SK-N-SH (cell line): ENCODE results near the gene XRCC5.

Experiments
- EP300 ChIP-seq, 2 experiments: IDR thresholded peaks; 2 replicates each; pipeline versions ENCODE4 v1.4.0 to v1.6.1; 2012; ENCODE audit warnings: borderline replicate concordance in 1 of 2, low read depth in 1 of 2, low read length in 1 of 2
- EZH2phosphoT487 ChIP-seq: fragments of 200-600 bp; sonication (generic); IDR thresholded peaks from 2 replicates; pipeline ENCODE4 v1.6.1; 2017; ENCODE audit warnings: low read depth, mixed run types, mild to moderate bottlenecking, antibody characterized with exemption, moderate library complexity, borderline replicate concordance
- JUND ChIP-seq: IDR thresholded peaks from 2 replicates; pipeline ENCODE4 v1.4.0; 2012
- NFIC ChIP-seq: IDR thresholded peaks from 2 replicates; pipeline ENCODE4 v1.4.0; 2012; ENCODE audit warnings: borderline replicate concordance
- POLR2AphosphoS5 ChIP-seq: IDR thresholded peaks from 2 replicates; pipeline ENCODE4 v1.6.1; 2012; ENCODE audit warnings: low read depth, low read length
- RFX5 ChIP-seq: IDR thresholded peaks from 2 replicates; pipeline ENCODE4 v1.6.1; 2012; ENCODE audit warnings: mild to moderate bottlenecking, improper control_type of control experiment, low read length
- SIN3A ChIP-seq: IDR thresholded peaks from 2 replicates; pipeline ENCODE4 v1.6.1; 2012; ENCODE audit warnings: low read depth, mild to moderate bottlenecking, low read length, moderate library complexity, borderline replicate concordance
- TAF1 ChIP-seq: IDR thresholded peaks from 2 replicates; pipeline ENCODE4 v1.6.1; 2012; ENCODE audit warnings: low read depth, mild to moderate bottlenecking, low read length, moderate library complexity, borderline replicate concordance
- TF ChIP-seq, protein P1 (sequence below): fragments of 150-350 bp; IDR thresholded peaks from 2 replicates; pipeline ENCODE4 v1.6.1; 2017; ENCODE audit warnings: antibody characterized with exemption, low read length, low read depth, borderline replicate concordance
- TF ChIP-seq, protein P2 (sequence below): fragments of 200-600 bp; sonication (generic); IDR thresholded peaks from 2 replicates; pipeline ENCODE4 v1.6.1; 2017; ENCODE audit warnings: antibody characterized with exemption, mild to moderate bottlenecking, moderate library complexity

DNA sequence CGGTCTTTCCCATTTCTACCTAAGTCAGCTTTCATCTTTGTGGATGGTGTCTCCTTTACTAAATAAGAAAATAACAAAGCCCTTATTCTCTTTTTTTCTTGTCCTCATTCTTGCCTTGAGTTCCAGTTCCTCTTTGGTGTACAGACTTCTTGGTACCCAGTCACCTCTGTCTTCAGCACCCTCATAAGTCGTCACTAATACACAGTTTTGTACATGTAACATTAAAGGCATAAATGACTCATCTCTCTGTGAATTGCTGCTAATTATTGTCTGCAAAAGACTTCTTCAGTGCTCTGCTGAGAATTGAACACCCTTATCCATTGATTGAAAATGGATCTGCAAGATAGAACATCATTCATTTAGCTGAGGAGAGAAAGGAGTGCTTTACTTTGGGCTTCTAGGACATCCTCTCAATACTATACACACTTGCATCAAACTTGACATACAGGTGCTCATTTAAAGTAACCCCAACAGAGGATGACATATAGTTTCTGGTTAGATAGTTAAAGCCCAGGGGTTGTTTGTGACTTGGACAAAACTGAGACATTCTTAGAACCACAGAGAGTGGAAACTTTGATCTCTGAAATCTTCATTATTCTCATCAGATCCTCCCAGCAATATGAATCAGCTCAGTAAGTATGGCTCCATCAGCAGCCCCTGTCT is 97.0 kb downstream of the XRCC5 start:
- TF ChIP-seq, protein P1, sequence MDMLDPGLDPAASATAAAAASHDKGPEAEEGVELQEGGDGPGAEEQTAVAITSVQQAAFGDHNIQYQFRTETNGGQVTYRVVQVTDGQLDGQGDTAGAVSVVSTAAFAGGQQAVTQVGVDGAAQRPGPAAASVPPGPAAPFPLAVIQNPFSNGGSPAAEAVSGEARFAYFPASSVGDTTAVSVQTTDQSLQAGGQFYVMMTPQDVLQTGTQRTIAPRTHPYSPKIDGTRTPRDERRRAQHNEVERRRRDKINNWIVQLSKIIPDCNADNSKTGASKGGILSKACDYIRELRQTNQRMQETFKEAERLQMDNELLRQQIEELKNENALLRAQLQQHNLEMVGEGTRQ: no peak
- TF ChIP-seq EZH2phosphoT487 (no peak), EP300 (IDR thresholded peaks at IDR 0.05; ENCODE audit: borderline replicate concordance in 1 of 2, low read depth in 1 of 2, low read length in 1 of 2) (no peak), TAF1 (no peak), POLR2AphosphoS5 (no peak), JUND (no peak), RFX5 (no peak), SIN3A (no peak), NFIC (no peak)
- TF ChIP-seq, protein P2, sequence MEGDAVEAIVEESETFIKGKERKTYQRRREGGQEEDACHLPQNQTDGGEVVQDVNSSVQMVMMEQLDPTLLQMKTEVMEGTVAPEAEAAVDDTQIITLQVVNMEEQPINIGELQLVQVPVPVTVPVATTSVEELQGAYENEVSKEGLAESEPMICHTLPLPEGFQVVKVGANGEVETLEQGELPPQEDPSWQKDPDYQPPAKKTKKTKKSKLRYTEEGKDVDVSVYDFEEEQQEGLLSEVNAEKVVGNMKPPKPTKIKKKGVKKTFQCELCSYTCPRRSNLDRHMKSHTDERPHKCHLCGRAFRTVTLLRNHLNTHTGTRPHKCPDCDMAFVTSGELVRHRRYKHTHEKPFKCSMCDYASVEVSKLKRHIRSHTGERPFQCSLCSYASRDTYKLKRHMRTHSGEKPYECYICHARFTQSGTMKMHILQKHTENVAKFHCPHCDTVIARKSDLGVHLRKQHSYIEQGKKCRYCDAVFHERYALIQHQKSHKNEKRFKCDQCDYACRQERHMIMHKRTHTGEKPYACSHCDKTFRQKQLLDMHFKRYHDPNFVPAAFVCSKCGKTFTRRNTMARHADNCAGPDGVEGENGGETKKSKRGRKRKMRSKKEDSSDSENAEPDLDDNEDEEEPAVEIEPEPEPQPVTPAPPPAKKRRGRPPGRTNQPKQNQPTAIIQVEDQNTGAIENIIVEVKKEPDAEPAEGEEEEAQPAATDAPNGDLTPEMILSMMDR: no peak
